Measurements from ENCODE around the gene FAAH.

Gene FAAH

GRCh38 chr1:46450160-46450517 lies 56.0 kb downstream of the FAAH start:
- TF ChIP-seq CTCF (IDR thresholded peaks at IDR 0.05; ENCODE audit: insufficient read depth, missing control alignments), result no peak
- DNase-seq (ENCODE audit: insufficient read length, low spot score) (no peak), FAIRE-seq (no peak)

GRCh38 chr1:46451948-46452930 lies 58.1 kb downstream of the FAAH start:
- FAIRE-seq (no peak), DNase-seq (ENCODE audit: insufficient read length, low spot score) (peak; percentile 50)
- TF ChIP-seq CTCF (IDR thresholded peaks at IDR 0.05; ENCODE audit: insufficient read depth, missing control alignments), result no peak

- FAIRE-seq, result no peak
- DNase-seq (ENCODE audit: insufficient read length, low spot score), result peak; percentile 58
Measured at GRCh38 chr1:46452931-46453325, 58.8 kb downstream of the FAAH start.

GRCh38 chr1:46453449-46453848 lies 59.3 kb downstream of the FAAH start:
- FAIRE-seq, result no peak
- no peak for DNase-seq (ENCODE audit: insufficient read length, low spot score)
- TF ChIP-seq CTCF (IDR thresholded peaks at IDR 0.05; ENCODE audit: insufficient read depth, missing control alignments), result no peak

More at GRCh38 chr1:46452931-46453325, 58.8 kb downstream of the FAAH start:
- TF ChIP-seq CTCF (IDR thresholded peaks at IDR 0.05; ENCODE audit: insufficient read depth, missing control alignments), result no peak

GRCh38 chr1:46455951-46456350 lies 61.8 kb downstream of the FAAH start:
- FAIRE-seq, result no peak
- no peak for DNase-seq (ENCODE audit: insufficient read length, low spot score)

GRCh38 chr1:46456411-46456963 lies 62.4 kb downstream of the FAAH start:
- no peak for FAIRE-seq
- no peak for TF ChIP-seq CTCF (IDR thresholded peaks at IDR 0.05; ENCODE audit: insufficient read depth, missing control alignments)
- DNase-seq (ENCODE audit: insufficient read length, low spot score), result no peak

More at GRCh38 chr1:46455951-46456350, 61.8 kb downstream of the FAAH start:
- no peak for TF ChIP-seq CTCF (IDR thresholded peaks at IDR 0.05; ENCODE audit: insufficient read depth, missing control alignments)

- DNase-seq (ENCODE audit: insufficient read length, low spot score), result no peak
- no peak for TF ChIP-seq CTCF (IDR thresholded peaks at IDR 0.05; ENCODE audit: insufficient read depth, missing control alignments)
- no peak for FAIRE-seq
Measured at GRCh38 chr1:46457178-46457577, 63.1 kb downstream of the FAAH start.

All from D721Med (cell line).